Measurements from ENCODE around the gene NAIF1. TPM values are rescaled to one million over a fixed set of nuclear protein-coding genes. Genes with fewer than 3 reads are reported as not detected.

Gene NAIF1
- total and polyA plus RNA-seq, 10 donors, result 9.3 to 15.4 (median 11.5) TPM

DNA sequence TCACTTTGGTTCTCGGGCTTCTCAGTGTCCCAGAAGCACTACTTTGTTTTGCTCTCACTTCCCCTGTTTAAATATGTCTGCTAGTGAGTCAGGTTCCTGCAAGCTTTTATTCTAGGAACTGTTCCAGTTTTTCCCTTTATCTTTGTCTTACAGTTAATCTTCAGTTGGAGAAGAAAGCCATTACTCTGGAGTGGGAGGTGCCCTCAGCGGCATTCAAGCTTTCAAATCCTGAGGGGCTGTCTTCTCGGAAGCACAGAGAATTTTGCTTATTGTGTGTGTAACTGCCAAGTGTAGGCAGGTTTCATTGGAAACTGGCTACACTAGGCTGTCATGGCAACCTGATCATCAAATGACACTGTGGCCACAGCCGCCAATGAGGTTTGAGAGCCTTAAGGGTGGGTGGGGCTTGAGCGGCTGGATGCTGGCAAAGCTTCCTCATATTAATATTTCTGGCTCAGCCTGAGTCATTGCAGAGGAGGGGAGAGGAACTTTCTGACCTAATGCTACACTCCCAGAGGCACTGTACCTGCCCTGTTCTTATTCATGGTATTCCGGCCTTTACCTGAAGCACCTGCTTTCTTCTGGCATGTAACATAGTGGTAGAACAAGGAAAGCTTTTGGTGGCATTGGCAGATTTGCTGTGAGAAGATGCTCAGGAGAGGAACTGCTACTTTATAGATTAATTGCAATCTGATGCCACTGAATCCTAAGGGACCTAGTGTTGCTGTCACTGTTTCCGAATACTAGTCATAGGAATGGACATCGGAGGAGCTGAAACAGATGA lies 27.2 kb upstream of the NAIF1 start:
- WGBS, 5 donors, result 27 to 35% (median 29%) methylated on average over 8 of the region's 8 CpGs
- peaks cover 47 to 98% (median 92%) of the 10 kb centered on the region in 6 donors for H3K4me1 ChIP-seq

DNA sequence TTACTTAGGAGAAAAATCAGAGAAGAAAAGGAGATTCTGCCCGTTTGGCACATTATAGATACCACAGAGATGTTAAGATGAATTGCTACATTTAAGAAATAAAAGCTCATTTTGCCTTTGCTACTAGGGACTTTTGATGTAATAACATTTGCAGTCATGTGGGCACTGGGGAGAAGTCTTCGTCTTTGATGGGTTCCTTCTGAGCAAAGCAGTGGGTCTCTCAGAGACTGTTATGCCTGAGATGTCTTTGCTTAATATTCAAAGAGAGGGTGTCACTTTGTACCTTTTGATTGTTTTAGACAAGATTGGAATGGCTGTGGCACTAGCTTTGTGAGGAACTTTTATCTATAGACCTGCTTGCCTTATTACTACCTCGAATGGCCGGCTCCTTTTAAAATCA lies 25.9 kb upstream of the NAIF1 start:
- TF ChIP-seq POLR2A (IDR thresholded peaks at IDR 0.05) (no peak), POLR2AphosphoS5 (IDR thresholded peaks at IDR 0.05) (no peak)
- TF ChIP-seq, protein P1, sequence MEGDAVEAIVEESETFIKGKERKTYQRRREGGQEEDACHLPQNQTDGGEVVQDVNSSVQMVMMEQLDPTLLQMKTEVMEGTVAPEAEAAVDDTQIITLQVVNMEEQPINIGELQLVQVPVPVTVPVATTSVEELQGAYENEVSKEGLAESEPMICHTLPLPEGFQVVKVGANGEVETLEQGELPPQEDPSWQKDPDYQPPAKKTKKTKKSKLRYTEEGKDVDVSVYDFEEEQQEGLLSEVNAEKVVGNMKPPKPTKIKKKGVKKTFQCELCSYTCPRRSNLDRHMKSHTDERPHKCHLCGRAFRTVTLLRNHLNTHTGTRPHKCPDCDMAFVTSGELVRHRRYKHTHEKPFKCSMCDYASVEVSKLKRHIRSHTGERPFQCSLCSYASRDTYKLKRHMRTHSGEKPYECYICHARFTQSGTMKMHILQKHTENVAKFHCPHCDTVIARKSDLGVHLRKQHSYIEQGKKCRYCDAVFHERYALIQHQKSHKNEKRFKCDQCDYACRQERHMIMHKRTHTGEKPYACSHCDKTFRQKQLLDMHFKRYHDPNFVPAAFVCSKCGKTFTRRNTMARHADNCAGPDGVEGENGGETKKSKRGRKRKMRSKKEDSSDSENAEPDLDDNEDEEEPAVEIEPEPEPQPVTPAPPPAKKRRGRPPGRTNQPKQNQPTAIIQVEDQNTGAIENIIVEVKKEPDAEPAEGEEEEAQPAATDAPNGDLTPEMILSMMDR (IDR thresholded peaks at IDR 0.05 in 8 of 11, conservative IDR thresholded peaks at IDR 0.05 in 3 of 11), result no peak
- peaks cover 47 to 98% (median 91%) of the 10 kb centered on the region in 6 donors for H3K4me1 ChIP-seq
- WGBS, 5 donors, result 45 to 67% (median 52%) methylated on average over 4 of the region's 4 CpGs
- intact Hi-C loops (cut with DNase I; ENCODE audit: low total_unique reads), result loop anchor here (10.0 kb wide), 1 partner anchor 48 kb away; no protein-coding TSS in a partner anchor
- H3K36me3 ChIP-seq, result peaks cover 0 to 16% (median 0%) of the 10 kb centered on the region in 6 donors
- DNase-seq, result no peak
- H3K9me3 ChIP-seq, result no peaks in the 10 kb centered on the region
- no peak overlapping the region for H3K4me3 ChIP-seq
- peak overlapping the region; percentile 32 to 91 (median 83) for H3K27ac ChIP-seq
- H3K27me3 ChIP-seq (replicated peaks in 1 of 7), result no peaks in the 10 kb centered on the region

More for the DNA sequence above, 27.2 kb upstream of the NAIF1 start:
- Histone ChIP-seq H3K4me3 (peak overlapping the region in 1 of 8 donors; percentile 25), H3K27ac (peak overlapping the region; percentile 32 to 91 (median 83)), H3K36me3 (peaks cover 0 to 17% (median 0%) of the 10 kb centered on the region in 6 donors), H3K9me3 (no peaks in the 10 kb centered on the region), H3K27me3 (replicated peaks in 1 of 7) (no peaks in the 10 kb centered on the region)
- intact Hi-C loops (cut with DNase I; ENCODE audit: low total_unique reads), result loop anchor here (10.0 kb wide), 1 partner anchor 50 kb away; no protein-coding TSS in a partner anchor
- peak in 1 of 3 donors; percentile 23 for TF ChIP-seq POLR2A (IDR thresholded peaks at IDR 0.05)
- peak in 2 of 3 donors; percentile 64 to 71 for TF ChIP-seq POLR2AphosphoS5 (IDR thresholded peaks at IDR 0.05)
- TF ChIP-seq, protein P1 (IDR thresholded peaks at IDR 0.05 in 8 of 11, conservative IDR thresholded peaks at IDR 0.05 in 3 of 11), result no peak
- DNase-seq, result peak; percentile 89

DNA sequence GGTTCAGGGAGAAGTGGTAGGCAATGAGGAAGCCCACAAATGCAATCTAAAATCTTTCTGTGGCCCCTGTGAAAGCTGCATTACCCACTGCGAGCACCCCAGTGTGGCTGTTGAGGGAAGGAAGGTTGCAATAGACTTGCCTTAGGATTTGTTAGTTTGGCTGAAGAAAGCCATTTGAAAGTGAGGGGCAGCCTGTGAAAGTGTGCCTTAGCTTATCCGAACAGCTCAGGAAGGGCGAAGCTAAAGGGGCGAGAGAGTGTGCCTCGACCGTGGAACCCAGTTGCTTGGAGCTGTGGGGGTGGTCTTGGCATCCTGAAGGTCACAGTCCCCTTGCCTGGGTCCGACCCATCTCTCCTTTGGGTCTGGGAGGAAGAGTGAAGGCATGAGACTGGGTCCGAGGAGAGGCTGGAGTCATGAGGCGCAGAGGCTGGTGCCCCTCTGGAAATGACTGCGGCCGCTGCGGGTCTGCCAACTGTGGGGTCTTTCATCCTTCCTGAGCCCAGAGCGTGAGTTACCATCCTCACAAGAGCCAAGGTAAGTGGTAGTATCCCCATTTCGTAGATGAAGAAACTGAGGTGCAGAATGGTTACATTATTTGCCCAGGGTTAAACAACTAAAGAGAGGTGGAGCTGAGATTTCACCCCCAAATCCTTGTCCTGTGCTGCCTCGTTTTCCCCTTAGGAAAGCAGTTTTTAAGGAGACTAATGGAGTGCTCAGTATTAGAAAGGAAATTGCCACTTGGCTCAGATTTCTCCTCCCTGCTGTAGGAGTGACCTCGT lies 25.3 kb upstream of the NAIF1 start:
- intact Hi-C loops (cut with DNase I; ENCODE audit: low total_unique reads), result loop anchor here (10.0 kb wide), 1 partner anchor 48 kb away; no protein-coding TSS in a partner anchor
- H3K27me3 ChIP-seq (replicated peaks in 1 of 7), result no peaks in the 10 kb centered on the region
- peaks cover 45 to 98% (median 88%) of the 10 kb centered on the region in 6 donors for H3K4me1 ChIP-seq
- H3K27ac ChIP-seq, result peak overlapping the region in 7 of 8 donors; percentile 77 to 91 (median 83)
- peak; percentile 54 for DNase-seq
- H3K4me3 ChIP-seq, result peak overlapping the region in 1 of 8 donors; percentile 15
- H3K36me3 ChIP-seq, result peaks cover 0 to 16% (median 0%) of the 10 kb centered on the region in 6 donors
- 70 to 85% (median 71%) methylated on average over 16 of the region's 16 CpGs for WGBS, 5 donors
- no peaks in the 10 kb centered on the region for H3K9me3 ChIP-seq
- TF ChIP-seq POLR2AphosphoS5 (IDR thresholded peaks at IDR 0.05), result no peak
- TF ChIP-seq, protein P1 (IDR thresholded peaks at IDR 0.05 in 8 of 11, conservative IDR thresholded peaks at IDR 0.05 in 3 of 11), result no peak
- TF ChIP-seq POLR2A (IDR thresholded peaks at IDR 0.05), result no peak

All from spleen (tissue), 11 donors.